Measurements from ENCODE around the gene SMARCA5.

Gene SMARCA5

GRCh38 chr4:143514497-143514896 lies 995 bp downstream of the SMARCA5 start (continued):
- TF ChIP-seq ZNF704 (tag by site-specific recombination; IDR thresholded peaks at IDR 0.05) = no peak
- no peak for TF ChIP-seq ZBTB17 (tag by site-specific recombination; IDR thresholded peaks at IDR 0.05)
- no peak for TF ChIP-seq ZNF747 (tag by site-specific recombination; IDR thresholded peaks at IDR 0.05)
- TF ChIP-seq ZBTB11 (tag by site-specific recombination; conservative IDR thresholded peaks at IDR 0.05; ENCODE audit: low read depth) = no peak
- TF ChIP-seq ZSCAN18 (tag by site-specific recombination; IDR thresholded peaks at IDR 0.05) = no peak
- TF ChIP-seq ZNF416 (tag by site-specific recombination; IDR thresholded peaks at IDR 0.05) = no peak
- TF ChIP-seq HOXC10 (CRISPR knock-in tag; IDR thresholded peaks at IDR 0.05) = no peak
- no peak for TF ChIP-seq ZNF610 (tag by site-specific recombination; IDR thresholded peaks at IDR 0.05; ENCODE audit: borderline replicate concordance)
- TF ChIP-seq SP2 (tag by site-specific recombination; IDR thresholded peaks at IDR 0.05) = peak; percentile 57
- no peak for TF ChIP-seq ZNF37A (tag by site-specific recombination; IDR thresholded peaks at IDR 0.05)
- TF ChIP-seq ZNF521 (tag by site-specific recombination; IDR thresholded peaks at IDR 0.05) = no peak
- no peak for TF ChIP-seq ZNF155 (tag by site-specific recombination; IDR thresholded peaks at IDR 0.05)
- TF ChIP-seq ZNF629 (tag by site-specific recombination; IDR thresholded peaks at IDR 0.05) = no peak
- peak; percentile 42 for TF ChIP-seq ZNF76 (tag by site-specific recombination; IDR thresholded peaks at IDR 0.05; ENCODE audit: borderline replicate concordance, low read depth)
- no peak for TF ChIP-seq PRDM4 (tag by site-specific recombination; IDR thresholded peaks at IDR 0.05)
- no peak for TF ChIP-seq BCL11B (tag by site-specific recombination; IDR thresholded peaks at IDR 0.05; ENCODE audit: low read depth)

- peaks cover 3 to 36% of the 10 kb centered on the region in 2 experiments; a peak in 2 of 3 replicates for H3K36me3 ChIP-seq (ENCODE audit: control insufficient read depth in 2 of 2, insufficient read depth in 1 of 2, low read length in 2 of 2)
- no peaks in the 10 kb centered on the region for H3K9me3 ChIP-seq (ENCODE audit: control insufficient read depth, insufficient read depth, low read depth, low read length)
- TF ChIP-seq ZNF2 (tag by site-specific recombination; IDR thresholded peaks at IDR 0.05) (no peak), ZNF133 (tag by site-specific recombination; IDR thresholded peaks at IDR 0.05) (no peak), HIC1 (tag by site-specific recombination; IDR thresholded peaks at IDR 0.05) (no peak), ZNF423 (tag by site-specific recombination; IDR thresholded peaks at IDR 0.05) (no peak), ZNF529 (tag by site-specific recombination; IDR thresholded peaks at IDR 0.05; ENCODE audit: insufficient replicate concordance) (no peak), ZNF140 (tag by site-specific recombination; IDR thresholded peaks at IDR 0.05) (no peak), ZNF398 (tag by site-specific recombination; IDR thresholded peaks at IDR 0.05) (no peak), REPIN1 (tag by site-specific recombination; IDR thresholded peaks at IDR 0.05; ENCODE audit: low read depth) (no peak), ZNF211 (tag by site-specific recombination; IDR thresholded peaks at IDR 0.05; ENCODE audit: low read depth) (no peak)
- ChIA-PET POLR2A (no interaction called here), CTCF (interaction anchor here (0.6 kb wide), 1 partner anchor 1457 kb away, joined by 3 read pairs; no protein-coding TSS in a partner anchor)
- no peaks in the 10 kb centered on the region for H3K4me1 ChIP-seq (ENCODE audit: control insufficient read depth, insufficient read depth, low read length)
- H3K4me3 ChIP-seq (ENCODE audit: low read depth, low read length) = peak overlapping the region; percentile 92
- no peak overlapping the region for H3K27ac ChIP-seq (ENCODE audit: extremely low read depth, low read depth, low read length)
Measured at GRCh38 chr4:143514901-143515300, 1.4 kb downstream of the SMARCA5 start.
